GM23248 (cell line): ENCODE data around the gene DPEP2. TPM values are rescaled to one million over a fixed set of nuclear protein-coding genes. Genes with fewer than 3 reads are reported as not detected.
"Not testable (repeated sequence)": the region's sequence is repeated elsewhere in the genome, so short reads cannot be mapped to it uniquely, and the experiment has no call there.

Experiments used
- DNase-seq: peaks from one replicate; pipeline ENCODE4 v3.0.0-alpha.2; 2015
- H2AFZ ChIP-seq: fragments of 200-600 bp; sonication (generic); 2 replicates; pipeline ENCODE4 v1.6.1; 2016; ENCODE audit warnings: antibody characterized with exemption
- H3F3A ChIP-seq: fragments of 200-600 bp; sonication (generic); 2 replicates; pipeline ENCODE4 v1.6.1; 2016; ENCODE audit warnings: mild to moderate bottlenecking, antibody characterized with exemption, mixed run types; ENCODE audit not compliant: insufficient read depth
- H3K27ac ChIP-seq: fragments of 200-600 bp; sonication (generic); 2 replicates; pipeline ENCODE4 v1.5.1; 2016; ENCODE audit warnings: mild to moderate bottlenecking
- H3K27me3 ChIP-seq: fragments of 200-600 bp; sonication (generic); replicated peaks from 2 replicates; pipeline ENCODE4 v1.6.1; 2016; ENCODE audit warnings: mild to moderate bottlenecking; ENCODE audit not compliant: insufficient read depth
- H3K36me3 ChIP-seq: fragments of 200-600 bp; sonication (generic); 2 replicates; pipeline ENCODE4 v1.6.1; 2016; ENCODE audit warnings: low read depth, mild to moderate bottlenecking
- H3K4me1 ChIP-seq: fragments of 200-600 bp; sonication (generic); 2 replicates; pipeline ENCODE4 v1.6.1; 2016; ENCODE audit warnings: mild to moderate bottlenecking; ENCODE audit not compliant: insufficient read depth
- H3K4me2 ChIP-seq: fragments of 200-600 bp; sonication (generic); one replicate; pipeline ENCODE4 v1.6.1; 2016; ENCODE audit warnings: mild to moderate bottlenecking; ENCODE audit not compliant: unreplicated experiment
- H3K4me3 ChIP-seq: fragments of 200-600 bp; sonication (generic); 2 replicates; pipeline ENCODE4 v1.5.1; 2016; ENCODE audit warnings: mild to moderate bottlenecking
- H3K79me2 ChIP-seq: fragments of 200-600 bp; sonication (generic); 2 replicates; pipeline ENCODE4 v1.6.1; 2016; ENCODE audit warnings: mild to moderate bottlenecking; ENCODE audit not compliant: insufficient read depth
- H3K9ac ChIP-seq: fragments of 200-600 bp; sonication (generic); 2 replicates; pipeline ENCODE4 v1.6.1; 2016; ENCODE audit warnings: mild to moderate bottlenecking
- H3K9me2 ChIP-seq: fragments of 200-600 bp; sonication (generic); 2 replicates; pipeline ENCODE4 v1.6.1; 2016; ENCODE audit warnings: mixed run types, mild to moderate bottlenecking, moderate library complexity; ENCODE audit not compliant: insufficient read depth
- H3K9me3 ChIP-seq: fragments of 200-600 bp; sonication (generic); one replicate; pipeline ENCODE4 v1.6.1; 2017; ENCODE audit warnings: low read depth
- H4K20me1 ChIP-seq: fragments of 200-600 bp; sonication (generic); 2 replicates; pipeline ENCODE4 v1.6.0; 2016; ENCODE audit not compliant: insufficient read depth
- EZH2 ChIP-seq: fragments of 200-600 bp; sonication (generic); IDR thresholded peaks from 2 replicates; pipeline ENCODE4 v1.6.1; 2018; ENCODE audit warnings: antibody characterized with exemption, mild to moderate bottlenecking; ENCODE audit not compliant: insufficient read depth, poor library complexity, severe bottlenecking
- EZH2phosphoT487 ChIP-seq: fragments of 200-600 bp; sonication (generic); IDR thresholded peaks from 2 replicates; pipeline ENCODE4 v1.6.1; 2018; ENCODE audit warnings: antibody characterized with exemption, moderate library complexity, mild to moderate bottlenecking, low read depth; ENCODE audit not compliant: insufficient read depth
- WGBS, 2 experiments: methylation state at CpG; one replicate each; pipeline ENCODE4 v1.1.6; 2015 to 2017; ENCODE audit warnings: low lambda C conversion rate in 2 of 2, low coverage in 1 of 2; ENCODE audit errors: missing lambda C conversion rate in 2 of 2; 5-methylcytosine and 5-hydroxymethylcytosine counted together
- in situ Hi-C: fragments of 300-500 bp; cut with MboI; formaldehyde crosslinking; loops from 2 replicates; pipeline ENCODE4 v1.15.0; 2020
- polyA plus RNA-seq: library from polyadenylated mRNA; unstranded; fragments of >200 nt; fragmentation: Nextera tagmentation; extraction: Ambion mirVana; gene quantifications from 2 replicates; pipeline ENCODE4 v1.2.1, GENCODE V29; 2016
- total RNA-seq: library from RNA; depleted of rRNA; stranded (reverse); fragments of >200 nt; shearing (Covaris generic); gene quantifications from 2 replicates; pipeline ENCODE4 v1.2.3, GENCODE V29; 2014

DPEP2 gene
- total and polyA plus RNA-seq, 2 experiments from 2014 or later = not detected

DNA sequence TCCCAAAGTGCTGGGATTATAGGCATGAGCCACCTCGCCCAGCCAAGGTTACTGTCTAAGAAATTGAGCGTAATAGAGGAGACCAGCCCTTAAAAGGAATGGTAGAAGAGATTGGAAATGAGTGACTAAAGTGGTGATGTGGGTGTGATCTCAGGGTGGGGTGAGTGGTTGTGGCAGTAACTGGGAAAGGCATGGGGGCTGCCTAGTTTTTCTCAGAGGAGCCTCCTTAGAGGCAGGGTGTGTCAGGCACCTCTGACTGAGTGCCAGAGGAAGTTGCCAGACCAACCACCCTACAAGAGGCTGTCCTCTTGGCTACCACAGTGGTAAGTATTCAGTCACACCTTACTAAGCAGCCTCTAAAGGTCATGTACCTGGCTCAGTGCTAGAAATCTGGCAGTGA, 32.7 kb upstream of the DPEP2 start:
- no peaks in the 10 kb centered on the region for H3K9me3 ChIP-seq
- no peak overlapping the region for H3K27ac ChIP-seq
- 94 to 98% methylated on average over 2 of the region's 2 CpGs for WGBS, 2 experiments
- in situ Hi-C loops = no loop called here
- no peaks in the 10 kb centered on the region for H3K27me3 ChIP-seq
- H4K20me1 ChIP-seq = no peaks in the 10 kb centered on the region
- H3K79me2 ChIP-seq = no peaks in the 10 kb centered on the region
- TF ChIP-seq EZH2phosphoT487 (no peak), EZH2 (no peak)
- no peaks in the 10 kb centered on the region for H3K36me3 ChIP-seq
- H3K4me1 ChIP-seq = peaks cover 11% of the 10 kb centered on the region; the same call in 1 of the 2 replicates
- peaks cover 4% of the 10 kb centered on the region; the same call in 1 of the 2 replicates for H3F3A ChIP-seq
- H3K9ac ChIP-seq = no peak overlapping the region
- H3K4me3 ChIP-seq = no peak overlapping the region
- no peaks in the 10 kb centered on the region for H3K9me2 ChIP-seq
- DNase-seq = peak; percentile 25
- H3K4me2 ChIP-seq = no peak overlapping the region
- no peak overlapping the region for H2AFZ ChIP-seq

GRCh38 chr16:68030108-68030507, 30.8 kb upstream of the DPEP2 start:
- peak; percentile 41 for DNase-seq
- H3K27ac ChIP-seq, H3K4me3 ChIP-seq, H3K36me3 ChIP-seq, H3F3A ChIP-seq, H3K79me2 ChIP-seq, H4K20me1 ChIP-seq, H3K4me2 ChIP-seq, H3K27me3 ChIP-seq, H3K9me3 ChIP-seq, in situ Hi-C loops, H3K9ac ChIP-seq, H2AFZ ChIP-seq, H3K9me2 ChIP-seq: not testable (repeated sequence)
- 53 to 72% methylated on average over 6 of the region's 6 CpGs for WGBS, 2 experiments
- H3K4me1 ChIP-seq = peaks cover 11% of the 10 kb centered on the region; the same call in 1 of the 2 replicates

- Histone ChIP-seq H3F3A (peaks cover 4% of the 10 kb centered on the region; the same call in 1 of the 2 replicates), H3K4me2 (no peak overlapping the region), H3K36me3 (no peaks in the 10 kb centered on the region), H3K9me3 (no peaks in the 10 kb centered on the region), H3K27ac (no peak overlapping the region), H3K4me1 (peaks cover 17% of the 10 kb centered on the region; the same call in 1 of the 2 replicates), H4K20me1 (no peaks in the 10 kb centered on the region), H3K27me3 (no peaks in the 10 kb centered on the region), H3K4me3 (no peak overlapping the region), H2AFZ (no peak overlapping the region), H3K79me2 (peaks cover 15% of the 10 kb centered on the region), H3K9me2 (no peaks in the 10 kb centered on the region), H3K9ac (no peak overlapping the region)
- DNase-seq = no peak
- 93 to 96% methylated on average over 3 of the region's 3 CpGs for WGBS, 2 experiments
- in situ Hi-C loops = no loop called here
- TF ChIP-seq EZH2phosphoT487 = no peak
- no peak for TF ChIP-seq EZH2
These were observed 29.7 kb upstream of the DPEP2 start for GRCh38 chr16:68028996-68029395.

GRCh38 chr16:68022728-68023537, 23.6 kb upstream of the DPEP2 start, which contains the start of the genes DDX28 and DUS2:
Gene DDX28, minus strand, starts transcription at chr16:68023232. Its CDS starts 30 bp downstream, at chr16:68023202.
Gene DUS2, plus strand, starts transcription at chr16:68023284. Its CDS starts 14,740 bp downstream, at chr16:68038024.
- Histone ChIP-seq H3K4me3 (peak within 1 kb of the TSS; percentile 91), H2AFZ (peak within 1 kb of the TSS; percentile 81), H3F3A (0 out of 2 replicates have a peak, but pooled peaks cover 4% of the 10 kb centered on the region), H3K9ac (peak within 1 kb of the TSS; percentile 94), H3K4me1 (peaks cover 16% of the 10 kb centered on the region), H3K9me2 (no peaks in the 10 kb centered on the region), H3K4me2 (peak within 1 kb of the TSS; percentile 91), H3K9me3 (no peaks in the 10 kb centered on the region), H3K27me3 (no peaks in the 10 kb centered on the region), H4K20me1 (no peaks in the 10 kb centered on the region), H3K36me3 (no peaks in the 10 kb centered on the region), H3K79me2 (peaks cover 45% of the 10 kb centered on the region), H3K27ac (peak within 1 kb of the TSS; percentile 78)
- DNase-seq = peak; percentile 94
- no peak for TF ChIP-seq EZH2
- TF ChIP-seq EZH2phosphoT487 = no peak
- 1% methylated on average over 73 to 80 of the region's 84 CpGs for WGBS, 2 experiments
- in situ Hi-C loops = no loop called here
